HepG2 (cell line): Measurements from ENCODE around the gene ARHGEF40. TPM values are rescaled to one million over a fixed set of nuclear protein-coding genes. Genes with fewer than 3 reads are reported as not detected.

ENCODE experiments used
- AKAP8 ChIP-seq: sonication (generic); formaldehyde crosslinking; IDR thresholded peaks from 2 replicates; pipeline ENCODE4 v1.5.1; 2020; ENCODE audit warnings: mild to moderate bottlenecking, missing genetic modification reagents
- CHD2 ChIP-seq: IDR thresholded peaks from 2 replicates; pipeline ENCODE4 v1.6.1; 2011; ENCODE audit warnings: low read depth, low read length, improper control_type of control experiment
- HMGA1 ChIP-seq: sonication (generic); formaldehyde crosslinking; conservative IDR thresholded peaks from 2 replicates; pipeline ENCODE4 v1.4.0; 2020; ENCODE audit warnings: missing genetic modification reagents
- HNF4G ChIP-seq, 2 experiments: sonication (generic) in 1 of 2; formaldehyde crosslinking in 1 of 2; IDR thresholded peaks; 2 replicates each; pipeline versions ENCODE4 v1.4.0 to v1.6.1; 2011 to 2020; ENCODE audit warnings: borderline replicate concordance in 2 of 2, low read depth in 2 of 2, mild to moderate bottlenecking in 2 of 2, low read length in 1 of 2, missing genetic modification reagents in 1 of 2, moderate library complexity in 1 of 2
- IRF1 ChIP-seq: sonication (generic); formaldehyde crosslinking; IDR thresholded peaks from 2 replicates; pipeline ENCODE4 v1.4.0; 2020; ENCODE audit warnings: low read depth, mild to moderate bottlenecking, missing genetic modification reagents
- MIXL1 ChIP-seq: IDR thresholded peaks from 2 replicates; pipeline ENCODE4 v1.6.1; 2016
- MLLT10 ChIP-seq: sonication (generic); formaldehyde crosslinking; IDR thresholded peaks from 2 replicates; pipeline ENCODE4 v1.4.0; 2020; ENCODE audit warnings: missing genetic modification reagents
- RFXANK ChIP-seq: IDR thresholded peaks from 2 replicates; pipeline ENCODE4 v1.6.1; 2016
- THAP9 ChIP-seq: sonication (generic); formaldehyde crosslinking; IDR thresholded peaks from 2 replicates; pipeline ENCODE4; 2020; ENCODE audit warnings: missing genetic modification reagents, mild to moderate bottlenecking, borderline replicate concordance
- ZNF331 ChIP-seq: sonication (generic); formaldehyde crosslinking; IDR thresholded peaks from 2 replicates; pipeline ENCODE4 v1.4.0; 2020; ENCODE audit warnings: missing genetic modification reagents
- ZNF33A ChIP-seq: sonication (generic); formaldehyde crosslinking; IDR thresholded peaks from 2 replicates; pipeline ENCODE4 v1.5.1; 2020; ENCODE audit warnings: missing genetic modification reagents, mild to moderate bottlenecking, moderate library complexity, borderline replicate concordance
- ZNF775 ChIP-seq: sonication (generic); formaldehyde crosslinking; IDR thresholded peaks from 2 replicates; pipeline ENCODE4 v1.4.0; 2020; ENCODE audit warnings: missing genetic modification reagents, mild to moderate bottlenecking, moderate library complexity, borderline replicate concordance
- polyA plus RNA-seq, 8 experiments: library from polyadenylated mRNA; depleted of rRNA in 3 of 8; stranded (reverse) in 7 of 8; unstranded in 1 of 8; fragments of >200 nt; fragmentation: Illumina TruSeq in 4 of 8; extraction: Trizol in 4 of 8; gene quantifications; 2 replicates each; pipeline versions ENCODE4 v1.2.1 to v1.2.3, GENCODE V29; 2011 to 2016; ENCODE audit warnings: low read depth in 4 of 8, missing spikeins in 1 of 8, mixed read lengths in 1 of 8; ENCODE audit not compliant: insufficient read depth in 1 of 8
- total RNA-seq, 5 experiments: library from RNA; depleted of rRNA; stranded (reverse); fragments of >200 nt; fragmentation: Illumina TruSeq; extraction: Trizol; gene quantifications; 2 replicates each; pipeline ENCODE4 v1.2.3, GENCODE V29; 2016; ENCODE audit warnings: low read depth in 1 of 5
- TF ChIP-seq, protein P1 (sequence below): sonication (generic); formaldehyde crosslinking; IDR thresholded peaks from 2 replicates; pipeline ENCODE4 v1.5.0; 2020; ENCODE audit warnings: mild to moderate bottlenecking, missing genetic modification reagents
- TF ChIP-seq, protein P2 (sequence below): sonication (generic); formaldehyde crosslinking; IDR thresholded peaks from 2 replicates; pipeline ENCODE4 v1.8.0; 2022; ENCODE audit warnings: mild to moderate bottlenecking, missing genetic modification reagents; ENCODE audit not compliant: insufficient replicate concordance

Gene ARHGEF40
- total and polyA plus RNA-seq, 2 of the 13 experiments (the other 11 are each of a cell fraction or from before 2014, with no cell fraction given), result 28.1 to 78.1 TPM

GRCh38 chr14:21098076-21098891 is 28.2 kb downstream of the ARHGEF40 start, which contains the start of gene ZNF219 (continued):
- TF ChIP-seq IRF1, result no peak
- TF ChIP-seq MIXL1 (CRISPR knock-in tag), result no peak
- TF ChIP-seq, protein P1, sequence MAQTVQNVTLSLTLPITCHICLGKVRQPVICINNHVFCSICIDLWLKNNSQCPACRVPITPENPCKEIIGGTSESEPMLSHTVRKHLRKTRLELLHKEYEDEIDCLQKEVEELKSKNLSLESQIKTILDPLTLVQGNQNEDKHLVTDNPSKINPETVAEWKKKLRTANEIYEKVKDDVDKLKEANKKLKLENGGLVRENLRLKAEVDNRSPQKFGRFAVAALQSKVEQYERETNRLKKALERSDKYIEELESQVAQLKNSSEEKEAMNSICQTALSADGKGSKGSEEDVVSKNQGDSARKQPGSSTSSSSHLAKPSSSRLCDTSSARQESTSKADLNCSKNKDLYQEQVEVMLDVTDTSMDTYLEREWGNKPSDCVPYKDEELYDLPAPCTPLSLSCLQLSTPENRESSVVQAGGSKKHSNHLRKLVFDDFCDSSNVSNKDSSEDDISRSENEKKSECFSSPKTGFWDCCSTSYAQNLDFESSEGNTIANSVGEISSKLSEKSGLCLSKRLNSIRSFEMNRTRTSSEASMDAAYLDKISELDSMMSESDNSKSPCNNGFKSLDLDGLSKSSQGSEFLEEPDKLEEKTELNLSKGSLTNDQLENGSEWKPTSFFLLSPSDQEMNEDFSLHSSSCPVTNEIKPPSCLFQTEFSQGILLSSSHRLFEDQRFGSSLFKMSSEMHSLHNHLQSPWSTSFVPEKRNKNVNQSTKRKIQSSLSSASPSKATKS (CRISPR knock-in tag), result no peak
- TF ChIP-seq HNF4G (IDR thresholded peaks at IDR 0.05; ENCODE audit: borderline replicate concordance, low read depth, low read length), result no peak
- TF ChIP-seq HNF4G (CRISPR knock-in tag; IDR thresholded peaks at IDR 0.05; ENCODE audit: borderline replicate concordance, low read depth), result no peak
- TF ChIP-seq ZNF775 (CRISPR knock-in tag), result no peak
- TF ChIP-seq ZNF33A, result no peak
- TF ChIP-seq RFXANK (CRISPR knock-in tag), result no peak
- TF ChIP-seq, protein P2, sequence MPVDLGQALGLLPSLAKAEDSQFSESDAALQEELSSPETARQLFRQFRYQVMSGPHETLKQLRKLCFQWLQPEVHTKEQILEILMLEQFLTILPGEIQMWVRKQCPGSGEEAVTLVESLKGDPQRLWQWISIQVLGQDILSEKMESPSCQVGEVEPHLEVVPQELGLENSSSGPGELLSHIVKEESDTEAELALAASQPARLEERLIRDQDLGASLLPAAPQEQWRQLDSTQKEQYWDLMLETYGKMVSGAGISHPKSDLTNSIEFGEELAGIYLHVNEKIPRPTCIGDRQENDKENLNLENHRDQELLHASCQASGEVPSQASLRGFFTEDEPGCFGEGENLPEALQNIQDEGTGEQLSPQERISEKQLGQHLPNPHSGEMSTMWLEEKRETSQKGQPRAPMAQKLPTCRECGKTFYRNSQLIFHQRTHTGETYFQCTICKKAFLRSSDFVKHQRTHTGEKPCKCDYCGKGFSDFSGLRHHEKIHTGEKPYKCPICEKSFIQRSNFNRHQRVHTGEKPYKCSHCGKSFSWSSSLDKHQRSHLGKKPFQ (CRISPR knock-in tag), result no peak
- TF ChIP-seq MLLT10 (CRISPR knock-in tag), result no peak
- no peak for TF ChIP-seq HMGA1 (CRISPR knock-in tag)
- TF ChIP-seq THAP9 (CRISPR knock-in tag), result no peak
- TF ChIP-seq ZNF331 (CRISPR knock-in tag), result no peak
- TF ChIP-seq CHD2, result no peak
- no peak for TF ChIP-seq AKAP8 (CRISPR knock-in tag)
